Measurements from ENCODE around the gene COL10A1. TPM values are rescaled to one million over a fixed set of nuclear protein-coding genes. Genes with fewer than 3 reads are reported as not detected.
"Not testable (repeated sequence)": the region's sequence is repeated elsewhere in the genome, so short reads cannot be mapped to it uniquely, and the experiment has no call there.

Gene COL10A1
- total RNA-seq, 1 donor from 2014 or later: not detected

DNA sequence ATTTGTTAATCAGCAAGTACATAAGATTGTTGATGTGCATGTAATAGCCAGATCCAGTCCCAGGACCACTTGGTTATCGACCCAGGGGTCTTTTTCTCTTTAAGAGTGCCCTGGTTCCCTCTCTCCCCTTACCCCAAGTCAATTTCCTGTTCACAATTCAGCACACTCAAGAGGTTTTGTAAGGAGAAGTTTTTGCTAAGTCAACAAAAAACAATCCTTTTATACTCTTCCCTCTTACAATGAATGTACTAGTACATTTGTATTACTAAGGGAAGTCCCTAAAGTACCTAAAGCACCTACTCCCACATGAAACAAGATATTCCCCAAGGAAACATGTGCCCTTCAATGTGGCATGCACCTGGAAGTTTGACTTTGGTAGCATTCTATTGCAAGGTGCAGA, 26.9 kb downstream of the COL10A1 start:
- peaks cover 8% of the 10 kb centered on the region for H3K36me3 Mint-ChIP-seq (ENCODE audit: insufficient read depth)
- TF ChIP-seq, protein P1, sequence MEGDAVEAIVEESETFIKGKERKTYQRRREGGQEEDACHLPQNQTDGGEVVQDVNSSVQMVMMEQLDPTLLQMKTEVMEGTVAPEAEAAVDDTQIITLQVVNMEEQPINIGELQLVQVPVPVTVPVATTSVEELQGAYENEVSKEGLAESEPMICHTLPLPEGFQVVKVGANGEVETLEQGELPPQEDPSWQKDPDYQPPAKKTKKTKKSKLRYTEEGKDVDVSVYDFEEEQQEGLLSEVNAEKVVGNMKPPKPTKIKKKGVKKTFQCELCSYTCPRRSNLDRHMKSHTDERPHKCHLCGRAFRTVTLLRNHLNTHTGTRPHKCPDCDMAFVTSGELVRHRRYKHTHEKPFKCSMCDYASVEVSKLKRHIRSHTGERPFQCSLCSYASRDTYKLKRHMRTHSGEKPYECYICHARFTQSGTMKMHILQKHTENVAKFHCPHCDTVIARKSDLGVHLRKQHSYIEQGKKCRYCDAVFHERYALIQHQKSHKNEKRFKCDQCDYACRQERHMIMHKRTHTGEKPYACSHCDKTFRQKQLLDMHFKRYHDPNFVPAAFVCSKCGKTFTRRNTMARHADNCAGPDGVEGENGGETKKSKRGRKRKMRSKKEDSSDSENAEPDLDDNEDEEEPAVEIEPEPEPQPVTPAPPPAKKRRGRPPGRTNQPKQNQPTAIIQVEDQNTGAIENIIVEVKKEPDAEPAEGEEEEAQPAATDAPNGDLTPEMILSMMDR (IDR thresholded peaks at IDR 0.05; ENCODE audit: unreplicated experiment): no peak
- peaks cover 25% of the 10 kb centered on the region for H3K4me1 Mint-ChIP-seq (ENCODE audit: low read depth)
- no peak overlapping the region for H3K4me3 Mint-ChIP-seq (ENCODE audit: low read depth)
- H3K9me3 Mint-ChIP-seq (ENCODE audit: low read depth): peaks cover 21% of the 10 kb centered on the region
- no peak for DNase-seq (ENCODE audit: low spot score, unreplicated experiment)
- H3K27me3 Mint-ChIP-seq: no peaks in the 10 kb centered on the region
- no peak overlapping the region for H3K27ac Mint-ChIP-seq

DNA sequence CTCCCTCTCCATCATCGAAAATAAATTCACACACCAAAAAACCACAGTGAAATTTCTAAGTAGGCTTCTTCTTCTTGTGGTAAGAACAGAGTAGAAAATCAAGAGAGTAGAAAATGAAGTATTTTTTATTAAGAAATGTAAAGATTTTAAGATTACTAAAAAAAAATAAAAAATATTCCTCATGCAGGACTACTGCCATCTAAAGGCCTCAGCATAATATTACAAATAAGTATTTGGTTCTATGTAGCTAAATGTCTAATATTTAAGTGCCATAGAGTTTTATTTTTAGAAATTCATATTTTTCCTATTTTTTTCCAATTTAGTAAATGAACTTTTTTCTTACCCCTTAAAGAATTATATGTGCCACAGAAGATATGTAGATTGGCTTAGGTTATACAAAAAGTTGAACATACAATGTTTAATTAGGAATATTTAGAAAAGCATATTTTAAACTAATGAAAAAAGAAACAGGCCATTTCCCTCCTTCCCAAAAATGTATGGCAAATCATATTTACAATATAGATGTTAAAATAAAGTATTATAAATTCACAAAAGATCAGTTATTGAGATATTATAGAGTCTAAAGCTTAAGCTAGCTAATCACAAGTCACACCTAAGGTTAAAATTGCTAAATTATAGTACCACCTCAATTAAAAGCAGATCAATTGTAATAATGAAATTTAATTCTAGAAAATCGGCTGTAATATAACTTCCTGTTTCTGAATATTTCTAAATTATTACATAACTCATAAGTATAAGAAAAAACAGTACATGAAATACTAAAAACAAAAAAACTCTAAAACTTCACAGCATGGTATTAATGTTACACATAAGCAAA, 28.7 kb downstream of the COL10A1 start:
- Mint-ChIP-seq H3K36me3 (ENCODE audit: insufficient read depth) (peaks cover 6% of the 10 kb centered on the region), H3K27me3 (no peaks in the 10 kb centered on the region), H3K9me3 (ENCODE audit: low read depth) (peaks cover 21% of the 10 kb centered on the region), H3K4me1 (ENCODE audit: low read depth) (peaks cover 13% of the 10 kb centered on the region), H3K27ac (no peak overlapping the region), H3K4me3 (ENCODE audit: low read depth) (no peak overlapping the region)
- TF ChIP-seq, protein P1 (IDR thresholded peaks at IDR 0.05; ENCODE audit: unreplicated experiment): peak; percentile 63
- no peak for DNase-seq (ENCODE audit: low spot score, unreplicated experiment)

DNA sequence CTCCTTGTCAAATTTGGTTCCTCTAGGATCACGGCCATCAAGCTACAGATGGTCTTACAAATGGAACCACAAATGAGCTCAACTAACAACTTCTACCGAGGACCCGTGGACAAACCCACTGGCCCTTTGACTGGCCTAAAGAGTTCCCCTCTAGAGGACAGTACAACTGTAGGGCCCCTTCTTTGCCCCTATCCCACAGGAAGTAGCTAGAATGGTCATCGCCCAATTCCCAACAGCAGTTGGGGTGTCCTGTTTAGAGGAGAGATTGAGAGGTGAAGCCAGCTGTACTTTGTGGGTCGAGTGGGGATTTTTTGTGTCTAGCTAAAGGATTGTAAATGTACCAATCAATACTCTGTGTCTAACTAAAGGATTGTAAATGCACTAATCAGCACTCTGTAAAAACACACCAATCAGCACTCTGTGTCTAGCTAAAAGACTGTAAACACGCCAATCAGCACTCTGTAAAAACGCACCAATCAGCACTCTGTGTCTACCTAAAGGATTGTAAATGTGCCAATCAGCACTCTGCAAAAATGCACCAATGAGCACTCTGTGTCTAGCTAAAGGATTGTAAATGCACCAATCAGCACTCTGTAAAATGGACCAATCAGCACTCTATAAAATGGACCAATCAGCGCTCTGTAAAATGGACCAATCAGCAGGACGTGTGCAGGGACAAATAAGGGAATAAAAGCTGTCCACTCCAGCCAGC, 29.7 kb downstream of the COL10A1 start:
- H3K27ac Mint-ChIP-seq; H3K36me3 Mint-ChIP-seq (ENCODE audit: insufficient read depth); DNase-seq (ENCODE audit: low spot score, unreplicated experiment); H3K27me3 Mint-ChIP-seq; H3K4me3 Mint-ChIP-seq (ENCODE audit: low read depth); H3K4me1 Mint-ChIP-seq (ENCODE audit: low read depth): not testable (repeated sequence)
- H3K9me3 Mint-ChIP-seq (ENCODE audit: low read depth): peaks cover 23% of the 10 kb centered on the region

DNA sequence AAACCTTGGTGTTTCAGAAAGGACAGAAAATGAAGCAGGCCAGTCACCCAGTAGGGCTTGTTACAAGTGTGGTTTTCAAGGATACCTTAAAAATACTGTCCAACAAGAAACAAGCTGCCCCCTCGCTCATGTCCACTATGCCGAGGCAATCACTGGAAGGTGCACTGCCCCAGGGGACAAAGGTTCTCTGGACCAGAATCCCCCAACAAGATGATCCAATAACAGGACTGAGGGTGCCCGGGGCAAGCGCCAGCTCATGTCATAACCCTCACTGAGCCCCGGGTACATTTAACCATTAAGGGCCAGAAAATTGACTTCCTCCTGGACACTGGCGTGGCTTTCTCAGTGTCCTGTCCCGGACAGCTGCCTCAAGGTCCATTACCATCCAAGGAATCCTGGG, 31.9 kb downstream of the COL10A1 start:
- no peak overlapping the region for H3K27ac Mint-ChIP-seq
- TF ChIP-seq, protein P1 (IDR thresholded peaks at IDR 0.05; ENCODE audit: unreplicated experiment): no peak
- no peaks in the 10 kb centered on the region for H3K27me3 Mint-ChIP-seq
- H3K9me3 Mint-ChIP-seq (ENCODE audit: low read depth): peaks cover 23% of the 10 kb centered on the region
- peaks cover 6% of the 10 kb centered on the region for H3K36me3 Mint-ChIP-seq (ENCODE audit: insufficient read depth)
- DNase-seq (ENCODE audit: low spot score, unreplicated experiment): no peak
- no peaks in the 10 kb centered on the region for H3K4me1 Mint-ChIP-seq (ENCODE audit: low read depth)
- no peak overlapping the region for H3K4me3 Mint-ChIP-seq (ENCODE audit: low read depth)

DNA sequence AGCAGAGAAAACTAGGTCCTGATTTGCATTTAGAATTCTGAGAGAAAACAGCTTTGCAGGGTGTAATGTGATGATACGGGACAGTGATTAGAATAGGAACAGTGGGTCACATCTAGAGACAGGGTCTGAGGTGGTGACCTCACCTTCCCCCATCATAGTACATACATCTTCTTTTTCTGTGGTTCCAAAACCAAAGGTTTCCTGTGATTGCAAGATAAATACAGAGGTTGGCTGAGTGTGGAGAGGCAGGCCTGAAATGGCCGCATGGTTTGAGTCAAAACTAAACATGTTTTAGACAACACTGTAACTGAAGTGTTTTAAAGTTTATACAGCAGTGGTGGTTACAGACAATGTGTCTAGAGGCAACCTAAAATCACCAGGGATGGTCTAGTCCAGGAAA, 35.7 kb downstream of the COL10A1 start:
- peaks cover 8% of the 10 kb centered on the region for H3K9me3 Mint-ChIP-seq (ENCODE audit: low read depth)
- DNase-seq (ENCODE audit: low spot score, unreplicated experiment): no peak

More for the DNA sequence above, 35.7 kb downstream of the COL10A1 start:
- Mint-ChIP-seq H3K27me3 (no peaks in the 10 kb centered on the region), H3K36me3 (ENCODE audit: insufficient read depth) (peaks cover 1% of the 10 kb centered on the region), H3K4me1 (ENCODE audit: low read depth) (no peaks in the 10 kb centered on the region), H3K4me3 (ENCODE audit: low read depth) (no peak overlapping the region), H3K27ac (no peak overlapping the region)
- TF ChIP-seq, protein P1 (IDR thresholded peaks at IDR 0.05; ENCODE audit: unreplicated experiment): no peak

All from progenitor cell of endocrine pancreas (in vitro differentiated cells).